Right cardiac atrium (tissue), 5 donors: ENCODE results near the gene KCNQ1OT1. TPM values are rescaled to one million over a fixed set of nuclear protein-coding genes. Genes with fewer than 3 reads are reported as not detected.

Experiments used
- ATAC-seq, 2 donors: fragments of 200-7000 bp; cut with Tn5 transposase; one replicate each; pipeline versions ENCODE4 v1.8.0 to v1.9.1; 2020; ENCODE audit warnings: moderate library complexity in 2 of 2, mild to moderate bottlenecking in 1 of 2
- DNase-seq, 3 donors: peaks; one replicate each; pipeline ENCODE4 v3.0.0-alpha.2; 2020
- H3K27ac ChIP-seq: one replicate; pipeline ENCODE4 v1.5.1; 2013; ENCODE audit warnings: mild to moderate bottlenecking, low read length, control low read depth, moderate library complexity
- H3K27me3 ChIP-seq: one replicate; pipeline ENCODE4 v1.6.1; 2013; ENCODE audit not compliant: control insufficient read depth, insufficient read depth
- H3K4me1 ChIP-seq: one replicate; pipeline ENCODE4 v1.6.1; 2013; ENCODE audit warnings: low read length; ENCODE audit not compliant: control insufficient read depth, insufficient read depth
- H3K4me3 ChIP-seq: one replicate; pipeline ENCODE4 v1.5.1; 2013; ENCODE audit warnings: low read length, control low read depth
- H3K9me3 ChIP-seq: one replicate; pipeline ENCODE4 v1.6.1; 2013; ENCODE audit warnings: low read length; ENCODE audit not compliant: control insufficient read depth
- WGBS: extraction: QIAGEN DNeasy Blood & Tissue Kit; methylation state at CpG from one replicate; pipeline ENCODE4 v1.1.7; 2013; 5-methylcytosine and 5-hydroxymethylcytosine counted together
- intact Hi-C, 4 donors: fragments of 100-400 bp; cut with DNase I; formaldehyde crosslinking; loops; one replicate each; pipeline versions ENCODE4 v1.11.0 to v1.14.0; 2022 to 2023
- polyA plus RNA-seq: library from polyadenylated mRNA; stranded (reverse); fragments of 200-250 nt; gene quantifications from one replicate; pipeline ENCODE4 v1.2.3, GENCODE V29; 2013
- total RNA-seq, 4 donors: library from RNA; stranded (reverse); fragmentation: NEBNext Ultra II Directional; extraction: Animal tissue kit (Norgen Biotek cat#: 25700); gene quantifications; one replicate each; pipeline ENCODE4 v1.2.1, GENCODE V29; 2021
- donor health status: healthy with polysubstance abuse.
- donor health status: DM: no; HTN: yes; CAD: no.
- donor health status: DM: no; HTN: no; CAD: no.
- donor health status: DM: no; HTN: yes; CAD: no; lungs with severe emphysema.
- donor health status: DM: yes; HTN: yes; CAD: no.

Gene KCNQ1OT1
- total and polyA plus RNA-seq, 5 donors = 0.41 to 0.78 (median 0.53) TPM

- no peaks in the 10 kb centered on the region for H3K4me1 ChIP-seq
- no peak overlapping the region for H3K27ac ChIP-seq
- intact Hi-C loops = loop anchor here in 1 of 4 donors (10.0 kb wide), 1 partner anchor 59 kb away; no protein-coding TSS in a partner anchor
- no peak for ATAC-seq
- H3K27me3 ChIP-seq = no peaks in the 10 kb centered on the region
- DNase-seq = peak in 2 of 3 donors; percentile 3 to 46
- WGBS = 92% methylated on average over 15 of the region's 15 CpGs
- no peaks in the 10 kb centered on the region for H3K9me3 ChIP-seq
- no peak overlapping the region for H3K4me3 ChIP-seq
Observed at GRCh38 chr11:2576111-2576510, 123.7 kb downstream of the KCNQ1OT1 start.

GRCh38 chr11:2575591-2576051 is 124.2 kb downstream of the KCNQ1OT1 start:
- DNase-seq = peak; percentile 1 to 43 (median 5)

GRCh38 chr11:2574553-2575535 is 125.0 kb downstream of the KCNQ1OT1 start:
- 88% methylated on average over 45 of the region's 45 CpGs for WGBS
- DNase-seq (peak; percentile 11 to 47 (median 35)), ATAC-seq (no peak)
- intact Hi-C loops = loop anchor here in 1 of 4 donors (10.0 kb wide), 1 partner anchor 60 kb away; no protein-coding TSS in a partner anchor
- Histone ChIP-seq H3K27ac (no peak overlapping the region), H3K9me3 (no peaks in the 10 kb centered on the region), H3K27me3 (no peaks in the 10 kb centered on the region), H3K4me3 (no peak overlapping the region), H3K4me1 (no peaks in the 10 kb centered on the region)

More at GRCh38 chr11:2575591-2576051, 124.2 kb downstream of the KCNQ1OT1 start:
- H3K9me3 ChIP-seq = no peaks in the 10 kb centered on the region
- no peaks in the 10 kb centered on the region for H3K27me3 ChIP-seq
- intact Hi-C loops = loop anchor here in 1 of 4 donors (10.0 kb wide), 1 partner anchor 59 kb away; no protein-coding TSS in a partner anchor
- no peak for ATAC-seq
- no peak overlapping the region for H3K27ac ChIP-seq
- H3K4me3 ChIP-seq = no peak overlapping the region
- WGBS = 93% methylated on average over 17 of the region's 17 CpGs
- H3K4me1 ChIP-seq = no peaks in the 10 kb centered on the region

- peak in 2 of 3 donors; percentile 18 to 46 for DNase-seq
- Histone ChIP-seq H3K27ac (no peak overlapping the region), H3K27me3 (no peaks in the 10 kb centered on the region), H3K9me3 (no peaks in the 10 kb centered on the region), H3K4me3 (no peak overlapping the region), H3K4me1 (no peaks in the 10 kb centered on the region)
- WGBS = 82% methylated on average over 22 of the region's 22 CpGs
- intact Hi-C loops = loop anchor here in 1 of 4 donors (10.0 kb wide), 1 partner anchor 61 kb away; no protein-coding TSS in a partner anchor
- no peak for ATAC-seq
Observed at GRCh38 chr11:2574043-2574552, 125.7 kb downstream of the KCNQ1OT1 start.

DNA sequence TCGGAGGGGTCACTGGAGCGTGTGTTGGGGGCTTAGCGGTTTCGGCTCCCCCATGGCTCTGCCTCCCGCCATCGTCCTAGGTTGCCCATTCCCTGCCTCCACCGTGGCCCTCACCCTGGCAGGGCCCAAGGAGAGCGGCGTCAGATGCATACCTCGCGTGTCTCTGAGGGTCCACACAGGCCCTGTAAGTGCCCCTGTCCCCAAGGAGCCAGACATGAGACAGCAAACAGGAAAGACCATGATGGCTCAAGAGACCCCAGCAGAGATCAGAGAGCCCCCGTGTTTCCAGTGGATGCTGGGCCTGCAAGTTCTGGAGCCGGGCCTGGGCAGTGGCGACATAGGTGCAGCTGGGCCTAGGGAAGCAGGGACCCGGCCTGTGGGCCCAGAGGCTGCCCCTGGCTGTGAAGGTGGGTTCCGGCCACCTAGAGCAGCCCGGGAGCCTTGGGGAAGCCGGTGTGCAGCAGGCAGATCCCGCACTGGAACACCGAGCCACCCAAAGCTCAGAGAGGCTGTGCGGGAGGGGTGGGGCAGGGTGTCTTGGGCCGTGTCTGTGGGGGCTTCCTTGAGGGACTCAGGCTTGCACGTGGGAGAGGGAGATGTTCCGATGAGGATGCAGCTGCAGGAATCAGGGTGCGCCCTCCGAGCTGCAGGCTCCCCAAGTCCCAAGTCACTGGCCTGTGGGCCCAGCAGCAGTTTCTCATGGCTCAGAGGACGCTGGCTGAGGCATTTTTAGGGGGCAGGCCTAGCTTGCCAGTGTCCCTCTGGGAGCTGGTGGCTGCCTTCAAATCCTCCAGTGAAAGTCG is 126.4 kb downstream of the KCNQ1OT1 start:
- H3K27ac ChIP-seq = no peak overlapping the region
- H3K27me3 ChIP-seq = no peaks in the 10 kb centered on the region
- H3K4me3 ChIP-seq = no peak overlapping the region
- H3K4me1 ChIP-seq = no peaks in the 10 kb centered on the region
- H3K9me3 ChIP-seq = no peaks in the 10 kb centered on the region
- intact Hi-C loops = loop anchor here in 1 of 4 donors (10.0 kb wide), 1 partner anchor 61 kb away; no protein-coding TSS in a partner anchor
- ATAC-seq = no peak
- 93% methylated on average over 28 of the region's 28 CpGs for WGBS
- peak; percentile 1 to 32 (median 21) for DNase-seq

DNA sequence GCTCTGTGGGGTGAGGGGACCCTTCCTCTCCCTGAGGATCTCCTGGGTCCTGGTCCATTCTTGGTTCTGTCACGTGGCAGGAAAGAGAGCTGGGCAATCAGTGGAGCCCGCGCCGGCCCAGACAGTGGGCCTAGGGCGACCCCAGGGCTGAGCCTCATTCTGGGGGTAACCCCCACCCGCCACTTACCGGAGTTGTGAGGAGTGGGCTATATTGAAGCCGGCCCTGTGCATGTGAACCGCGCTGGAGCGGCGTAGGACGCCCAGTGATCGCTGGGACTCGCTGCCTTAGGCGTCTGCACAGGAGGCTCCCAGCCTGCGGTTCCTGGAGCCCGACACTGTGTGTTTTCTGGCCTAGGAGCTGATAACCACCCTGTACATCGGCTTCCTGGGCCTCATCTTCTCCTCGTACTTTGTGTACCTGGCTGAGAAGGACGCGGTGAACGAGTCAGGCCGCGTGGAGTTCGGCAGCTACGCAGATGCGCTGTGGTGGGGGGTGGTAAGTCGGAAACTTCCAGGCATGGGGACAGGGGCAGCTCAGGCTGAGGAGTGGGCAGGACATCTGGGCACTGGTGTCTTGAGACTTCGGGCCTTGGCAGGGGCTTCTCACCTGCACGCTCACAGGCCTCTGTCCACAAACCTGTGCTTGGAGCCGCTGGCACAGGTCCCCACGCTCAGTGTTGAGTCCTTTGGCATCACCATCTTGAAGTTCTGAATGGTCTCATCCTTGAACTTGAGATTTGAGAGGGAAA is 127.1 kb downstream of the KCNQ1OT1 start:
- WGBS = 96% methylated on average over 33 of the region's 33 CpGs
- H3K4me1 ChIP-seq = no peaks in the 10 kb centered on the region
- no peaks in the 10 kb centered on the region for H3K27me3 ChIP-seq
- H3K4me3 ChIP-seq = no peak overlapping the region
- H3K27ac ChIP-seq = no peak overlapping the region
- intact Hi-C loops = loop anchor here in 1 of 4 donors (10.0 kb wide), 1 partner anchor 62 kb away; no protein-coding TSS in a partner anchor
- no peak for ATAC-seq
- peak; percentile 6 to 37 (median 27) for DNase-seq
- H3K9me3 ChIP-seq = no peaks in the 10 kb centered on the region

- H3K4me1 ChIP-seq = no peaks in the 10 kb centered on the region
- WGBS = 97% methylated on average over 23 of the region's 23 CpGs
- no peaks in the 10 kb centered on the region for H3K9me3 ChIP-seq
- H3K4me3 ChIP-seq = no peak overlapping the region
- no peaks in the 10 kb centered on the region for H3K27me3 ChIP-seq
- DNase-seq (peak; percentile 8 to 44 (median 22)), ATAC-seq (no peak)
- intact Hi-C loops = loop anchor here in 1 of 4 donors (10.0 kb wide), 1 partner anchor 63 kb away; no protein-coding TSS in a partner anchor
- H3K27ac ChIP-seq = no peak overlapping the region
Observed at GRCh38 chr11:2571598-2572281, 128.1 kb downstream of the KCNQ1OT1 start.

DNA sequence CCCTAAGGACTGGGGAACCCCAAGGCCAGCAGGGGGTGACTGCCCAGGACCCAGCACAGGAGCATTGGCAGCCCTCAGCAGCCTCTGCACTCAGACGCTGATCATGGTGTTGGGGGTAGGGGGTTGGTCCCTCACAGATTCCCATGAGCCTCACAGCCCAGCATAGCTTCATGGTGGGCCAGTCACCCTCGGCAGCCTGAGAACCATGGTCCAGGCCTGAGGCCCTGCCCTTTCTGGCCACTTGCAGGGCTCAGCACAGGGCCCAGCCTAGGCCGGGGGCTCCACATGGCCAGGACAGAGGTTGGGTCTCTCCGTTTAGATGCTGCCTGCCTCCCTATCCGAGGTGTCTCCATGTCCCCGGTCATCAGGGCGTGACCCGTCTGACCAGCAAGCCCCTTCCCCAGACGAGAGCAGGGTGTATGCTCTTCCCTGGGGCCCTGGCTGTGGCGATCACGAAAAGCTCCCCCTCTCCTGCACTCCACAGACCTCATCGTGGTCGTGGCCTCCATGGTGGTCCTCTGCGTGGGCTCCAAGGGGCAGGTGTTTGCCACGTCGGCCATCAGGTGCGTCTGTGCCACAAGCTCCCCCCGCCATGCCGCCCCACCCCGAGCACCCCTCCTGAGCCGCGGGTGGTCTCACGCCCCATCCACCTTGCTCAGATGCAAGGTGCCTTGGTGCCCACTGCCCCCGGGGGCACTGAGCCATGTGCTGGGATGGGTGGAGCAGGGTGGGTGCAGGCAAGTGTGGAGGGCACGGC is 128.8 kb downstream of the KCNQ1OT1 start:
- Histone ChIP-seq H3K27me3 (no peaks in the 10 kb centered on the region), H3K4me3 (no peak overlapping the region), H3K27ac (no peak overlapping the region), H3K9me3 (no peaks in the 10 kb centered on the region), H3K4me1 (no peaks in the 10 kb centered on the region)
- peak; percentile 5 to 44 (median 24) for DNase-seq
- no peak for ATAC-seq
- intact Hi-C loops = loop anchor here in 1 of 4 donors (10.0 kb wide), 1 partner anchor 64 kb away; no protein-coding TSS in a partner anchor
- WGBS = 96% methylated on average over 25 of the region's 25 CpGs
